GM23338 (cell line): Measurements from ENCODE around the gene DTL.

Source experiments
- CTCF ChIP-seq, 2 experiments: fragments of 200-600 bp in 1 of 2; sonication (generic) in 1 of 2; conservative IDR thresholded peaks; 2 replicates each; pipeline versions ENCODE4 v1.5.1 to v1.6.1; 2016 to 2017; ENCODE audit warnings: antibody characterized with exemption in 2 of 2, low read depth in 2 of 2, mild to moderate bottlenecking in 2 of 2, moderate library complexity in 1 of 2
- EZH2 ChIP-seq: fragments of 200-600 bp; sonication (generic); IDR thresholded peaks from one replicate; pipeline ENCODE4 v1.8.0; 2017; ENCODE audit warnings: antibody characterized with exemption, mild to moderate bottlenecking, low read depth; ENCODE audit not compliant: unreplicated experiment
- EZH2phosphoT487 ChIP-seq: fragments of 200-600 bp; sonication (generic); IDR thresholded peaks from one replicate; pipeline ENCODE4 v1.8.1; 2018; ENCODE audit warnings: antibody characterized with exemption; ENCODE audit not compliant: unreplicated experiment
- POLR2AphosphoS5 ChIP-seq: IDR thresholded peaks from 2 replicates; pipeline ENCODE4 v1.6.1; 2016; ENCODE audit warnings: antibody characterized with exemption, low read depth
- REST ChIP-seq: IDR thresholded peaks from one replicate; pipeline ENCODE4 v1.6.1; 2018; ENCODE audit warnings: antibody characterized with exemption; ENCODE audit not compliant: unreplicated experiment
- STAT1 ChIP-seq: IDR thresholded peaks from one replicate; pipeline ENCODE4 v1.6.1; 2016; ENCODE audit warnings: antibody characterized with exemption; ENCODE audit not compliant: unreplicated experiment

- TF ChIP-seq CTCF (conservative IDR thresholded peaks at IDR 0.05; ENCODE audit: low read depth in 2 of 2) (no peak), EZH2phosphoT487 (no peak), EZH2 (no peak), POLR2AphosphoS5 (no peak), STAT1 (no peak), REST (no peak)
Observed at GRCh38 chr1:212101251-212101650, 65.7 kb downstream of the DTL start.
